ENCODE results near the gene CEP112.

- TF ChIP-seq ARNT (IDR thresholded peaks at IDR 0.05) (no peak), BHLHE40 (IDR thresholded peaks at IDR 0.05; ENCODE audit: borderline replicate concordance) (no peak), LEF1 (IDR thresholded peaks at IDR 0.05; ENCODE audit: borderline replicate concordance) (no peak), SUZ12 (IDR thresholded peaks at IDR 0.05) (no peak), CTBP1 (IDR thresholded peaks at IDR 0.05; ENCODE audit: borderline replicate concordance) (no peak), NFRKB (IDR thresholded peaks at IDR 0.05) (no peak), FOXM1 (IDR thresholded peaks at IDR 0.05; ENCODE audit: borderline replicate concordance) (no peak), TARDBP (IDR thresholded peaks at IDR 0.05) (no peak)
- TF ChIP-seq, protein P1, sequence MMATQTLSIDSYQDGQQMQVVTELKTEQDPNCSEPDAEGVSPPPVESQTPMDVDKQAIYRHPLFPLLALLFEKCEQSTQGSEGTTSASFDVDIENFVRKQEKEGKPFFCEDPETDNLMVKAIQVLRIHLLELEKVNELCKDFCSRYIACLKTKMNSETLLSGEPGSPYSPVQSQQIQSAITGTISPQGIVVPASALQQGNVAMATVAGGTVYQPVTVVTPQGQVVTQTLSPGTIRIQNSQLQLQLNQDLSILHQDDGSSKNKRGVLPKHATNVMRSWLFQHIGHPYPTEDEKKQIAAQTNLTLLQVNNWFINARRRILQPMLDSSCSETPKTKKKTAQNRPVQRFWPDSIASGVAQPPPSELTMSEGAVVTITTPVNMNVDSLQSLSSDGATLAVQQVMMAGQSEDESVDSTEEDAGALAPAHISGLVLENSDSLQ (IDR thresholded peaks at IDR 0.05) = no peak
These were observed 278.5 kb downstream of the CEP112 start for GRCh38 chr17:65913326-65913850.

All from HEK293T (cell line).